DMS153 (cell line): ENCODE results near the gene UTP4.

Source experiments
- DNase-seq: peaks from one replicate; lab custom pipeline; 2025; lab: John Stamatoyannopoulos, UW

The UTP4 gene

DNA sequence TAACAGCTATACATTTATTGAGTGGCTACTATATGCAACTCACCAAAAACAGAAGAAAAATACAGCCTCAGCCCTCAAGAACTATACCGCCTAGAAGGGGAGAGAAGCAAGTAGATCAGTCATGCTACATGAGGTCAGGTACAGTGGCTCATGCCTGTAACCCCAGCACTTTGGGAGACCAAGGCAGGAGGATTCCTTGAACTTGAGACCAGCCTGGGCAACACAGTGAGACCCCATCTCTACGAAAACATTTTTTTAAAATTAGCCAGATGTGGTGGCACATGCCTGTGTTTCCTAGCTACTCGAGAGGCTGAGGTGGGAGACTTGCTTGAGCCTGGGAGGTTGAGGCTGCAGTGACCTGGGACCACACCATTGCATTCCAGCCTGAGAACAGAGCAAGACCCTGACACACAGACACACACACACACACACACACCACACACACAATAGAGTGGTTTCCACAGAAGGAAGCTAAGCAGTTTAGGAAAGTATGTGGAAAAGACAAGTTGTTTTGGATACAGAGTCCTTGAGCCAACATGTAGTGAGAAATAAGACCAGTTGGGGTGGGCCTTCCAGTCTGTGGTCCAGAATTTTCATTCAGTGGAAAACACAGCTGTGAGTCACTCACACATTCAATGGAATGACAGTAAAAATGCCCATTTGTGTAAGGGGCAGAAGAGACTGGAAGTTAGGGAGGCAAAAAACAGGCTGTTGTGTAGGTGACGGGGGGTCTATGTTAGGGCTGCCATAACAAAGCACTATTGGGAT, 43.8 kb downstream of the UTP4 start:
- DNase-seq: no peak

DNA sequence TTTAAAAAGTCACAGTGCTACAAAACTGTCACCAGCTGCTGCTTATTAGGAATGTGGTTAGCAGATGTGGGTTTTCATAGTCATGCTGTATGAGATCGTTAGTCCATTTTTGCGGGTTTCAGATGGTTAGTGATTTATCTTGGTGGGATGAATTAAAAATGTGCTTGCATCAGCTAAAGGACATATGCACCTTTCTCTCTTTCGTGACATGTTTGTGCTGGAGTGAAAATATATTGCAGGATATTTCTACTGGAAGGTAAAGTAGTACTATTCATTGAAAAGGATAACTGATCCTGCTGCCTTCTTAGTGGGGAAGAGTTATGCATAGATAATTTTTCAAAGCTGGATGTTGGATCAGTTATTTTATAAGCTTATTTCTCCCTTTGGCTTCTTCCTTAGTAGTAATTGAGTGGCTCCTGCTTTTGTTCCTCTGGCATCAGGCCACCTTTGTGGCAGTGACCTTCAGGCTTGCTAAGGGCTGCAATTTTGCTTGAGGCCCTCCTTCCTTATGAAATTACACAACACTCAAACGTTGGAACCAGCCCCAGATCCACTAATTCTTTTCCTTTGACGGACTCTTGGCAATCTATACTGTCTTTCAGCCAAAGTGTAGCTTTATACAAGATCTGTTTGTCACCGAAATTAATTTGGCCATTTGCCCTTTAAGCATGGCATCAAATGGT, 47.0 kb downstream of the UTP4 start:
- peak; percentile 22 for DNase-seq

DNA sequence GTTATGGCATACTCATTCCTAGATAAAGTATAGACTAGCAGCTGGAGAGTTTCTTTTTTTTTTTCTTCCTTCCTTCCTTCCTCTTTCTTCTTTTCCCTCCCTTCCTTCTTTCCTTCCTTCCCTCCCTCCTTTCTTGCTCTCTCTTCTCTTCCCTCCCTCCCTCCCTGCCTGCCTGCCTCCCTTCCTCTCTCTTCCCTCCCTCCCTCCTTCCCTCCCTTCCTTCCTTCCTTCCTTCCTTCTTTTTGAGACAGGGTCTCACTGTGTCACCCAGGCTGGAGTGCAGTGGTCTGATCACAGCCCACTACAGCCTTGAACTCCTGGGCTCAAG, 47.5 kb downstream of the UTP4 start:
- DNase-seq: no peak

DNA sequence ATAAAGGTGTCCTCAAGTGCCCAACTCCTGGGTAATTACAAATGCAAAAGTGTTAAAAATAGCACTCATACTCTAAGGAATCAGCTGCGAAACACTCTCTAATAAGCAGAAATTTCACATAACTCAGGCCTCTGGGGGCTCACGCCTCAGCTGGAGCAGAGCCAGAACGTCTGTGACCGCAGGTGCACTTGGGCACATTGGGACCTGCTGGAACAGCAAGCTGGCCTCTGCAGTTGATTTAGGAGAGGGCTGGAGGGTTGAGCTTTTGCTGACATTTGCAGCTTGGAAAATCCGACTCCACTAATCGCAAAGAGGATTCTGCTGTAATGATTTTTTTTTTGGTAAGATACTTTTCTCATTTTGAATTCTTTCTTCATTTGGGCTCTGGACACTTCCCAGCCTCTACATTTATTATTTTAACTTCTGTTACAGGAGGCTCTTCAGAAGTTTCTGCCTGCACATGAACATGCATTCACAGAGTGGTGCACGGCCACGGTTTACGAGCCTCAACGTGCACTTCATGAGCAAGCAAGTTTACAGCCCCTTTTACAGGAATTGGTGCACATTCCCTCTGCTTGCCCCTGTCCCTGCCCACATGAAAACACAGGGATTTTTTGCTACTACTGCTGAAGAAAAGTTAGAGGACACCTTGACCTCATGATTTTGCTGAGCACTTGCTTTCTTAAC, 50.4 kb downstream of the UTP4 start:
- DNase-seq: peak; percentile 26

DNA sequence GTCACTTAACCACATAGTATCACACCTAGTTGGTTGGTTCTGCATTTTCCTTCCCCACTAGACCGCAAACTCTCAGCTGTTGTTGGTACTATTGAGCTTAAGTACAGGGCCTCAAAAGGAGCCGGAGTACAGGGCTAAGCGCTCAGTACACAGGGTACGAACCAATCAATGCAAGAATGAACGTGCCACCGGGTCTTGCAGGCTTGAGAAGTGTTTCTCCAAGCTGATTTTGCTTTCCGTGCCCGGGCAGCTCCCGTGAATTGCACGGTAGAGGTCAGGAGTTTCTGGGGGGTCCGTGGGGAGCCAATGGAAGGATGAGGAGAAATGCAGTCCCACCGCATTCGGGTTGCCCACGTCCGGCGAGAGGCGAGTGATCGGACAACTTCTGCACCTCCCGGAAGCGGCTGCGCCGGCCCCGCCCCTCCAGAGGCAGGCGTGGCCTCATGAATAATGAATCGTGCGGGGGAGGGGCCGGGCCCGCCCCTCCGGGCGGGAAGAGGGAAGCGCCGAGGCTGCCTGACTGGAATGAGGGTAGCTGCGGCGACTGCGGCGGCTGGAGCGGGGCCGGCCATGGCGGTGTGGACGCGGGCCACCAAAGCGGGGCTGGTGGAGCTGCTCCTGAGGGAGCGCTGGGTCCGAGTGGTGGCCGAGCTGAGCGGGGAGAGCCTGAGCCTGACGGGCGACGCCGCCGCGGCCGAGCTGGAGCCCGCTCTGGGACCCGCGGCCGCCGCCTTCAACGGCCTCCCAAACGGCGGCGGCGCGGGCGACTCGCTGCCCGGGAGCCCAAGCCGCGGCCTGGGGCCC, 54.4 kb downstream of the UTP4 start, which contains the start of gene SNTB2:
Gene SNTB2 (plus strand): TSS at position 523 of the 804 bp plus-strand sequence. CDS start 3 bp downstream, at position 526.
- DNase-seq: peak; percentile 84

DNA sequence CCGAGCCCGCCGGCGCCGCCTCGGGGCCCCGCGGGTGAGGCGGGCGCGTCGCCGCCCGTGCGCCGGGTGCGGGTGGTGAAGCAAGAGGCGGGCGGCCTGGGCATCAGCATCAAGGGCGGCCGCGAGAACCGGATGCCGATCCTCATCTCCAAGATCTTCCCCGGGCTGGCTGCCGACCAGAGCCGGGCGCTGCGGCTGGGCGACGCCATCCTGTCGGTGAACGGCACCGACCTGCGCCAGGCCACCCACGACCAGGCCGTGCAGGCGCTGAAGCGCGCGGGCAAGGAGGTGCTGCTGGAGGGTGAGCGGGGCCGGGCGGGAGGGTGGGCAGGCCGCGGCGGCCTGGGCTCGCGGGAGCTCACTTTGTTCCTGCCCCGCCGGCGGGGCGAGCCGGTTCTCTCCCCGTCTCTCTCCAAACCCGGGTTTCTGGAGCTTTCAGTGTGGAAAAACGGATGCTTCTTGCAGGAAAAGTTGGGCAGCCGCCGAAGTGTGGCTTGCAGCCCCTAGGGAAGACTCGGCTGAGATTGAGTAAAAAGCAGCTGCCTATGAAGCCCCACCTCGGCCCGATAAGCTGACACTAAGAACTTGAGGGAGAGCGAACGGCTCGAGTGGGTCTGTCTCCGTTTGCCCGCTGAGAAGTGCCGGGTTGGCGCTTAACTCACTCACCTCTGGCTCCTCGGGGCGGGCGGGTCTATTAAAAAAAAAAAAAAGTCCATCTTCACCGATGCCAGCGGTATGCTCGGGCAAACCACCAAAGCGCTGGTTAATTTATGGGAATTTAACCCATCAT, 55.2 kb downstream of the UTP4 start:
- DNase-seq: no peak

DNA sequence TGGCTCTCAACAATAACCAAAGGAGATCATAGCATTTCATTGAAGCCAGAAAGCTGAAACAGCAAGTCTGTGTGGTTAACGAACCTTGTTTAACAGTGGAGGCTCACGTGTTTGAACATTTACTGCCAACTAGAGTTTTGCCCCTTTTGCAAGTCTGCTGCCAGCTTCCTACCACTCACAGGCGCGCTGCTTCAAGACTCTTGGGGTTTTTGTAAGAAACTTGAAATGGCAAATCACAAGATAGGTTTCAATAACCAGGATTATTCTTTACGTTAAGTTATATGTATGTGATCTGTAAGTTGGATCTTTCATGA, 55.7 kb downstream of the UTP4 start:
- no peak for DNase-seq

DNA sequence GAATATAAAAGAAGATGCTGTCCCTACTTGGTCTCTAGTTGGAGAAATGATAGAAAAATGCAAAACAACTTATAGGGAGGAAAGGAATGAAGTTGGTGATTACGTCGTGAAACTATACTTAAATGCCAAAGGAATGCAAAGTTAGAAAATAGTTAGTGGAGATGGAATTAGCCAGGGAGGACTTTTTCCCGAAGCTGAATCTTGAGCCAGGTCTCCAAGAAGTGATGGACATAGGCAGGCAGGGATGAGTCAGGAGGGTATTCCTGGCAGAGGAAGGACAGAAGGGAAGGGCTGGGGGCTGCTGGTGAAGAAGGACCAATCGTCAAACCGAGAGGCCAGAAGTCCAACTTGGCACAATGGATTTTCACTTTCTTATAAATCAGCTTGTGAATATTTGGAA, 56.3 kb downstream of the UTP4 start:
- no peak for DNase-seq

DNA sequence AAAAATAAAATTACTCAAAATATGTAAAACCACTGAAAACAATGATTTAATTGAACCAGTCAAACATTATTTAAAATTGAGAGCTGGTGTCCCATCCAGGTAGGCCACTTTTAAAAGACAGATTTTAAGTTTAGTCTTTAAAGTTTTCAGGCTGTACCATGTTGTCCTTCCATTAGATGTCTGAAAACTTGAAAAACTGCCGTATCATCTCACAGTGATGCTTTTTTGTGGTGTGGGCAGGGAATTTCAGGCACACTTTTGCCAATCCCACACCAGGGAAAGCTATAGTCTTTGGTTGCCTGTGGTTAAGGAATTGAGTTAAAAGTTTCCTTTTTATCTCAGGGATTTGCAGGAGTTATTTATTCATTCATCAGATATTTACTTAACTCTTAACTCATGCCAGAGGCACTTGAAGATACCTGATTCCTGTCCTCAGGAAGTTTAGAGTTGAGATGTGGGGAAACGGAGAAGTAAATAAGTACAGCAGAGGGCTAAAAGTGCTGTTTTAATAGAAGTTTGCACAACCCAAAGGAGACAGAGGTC, 57.7 kb downstream of the UTP4 start:
- DNase-seq: no peak

DNA sequence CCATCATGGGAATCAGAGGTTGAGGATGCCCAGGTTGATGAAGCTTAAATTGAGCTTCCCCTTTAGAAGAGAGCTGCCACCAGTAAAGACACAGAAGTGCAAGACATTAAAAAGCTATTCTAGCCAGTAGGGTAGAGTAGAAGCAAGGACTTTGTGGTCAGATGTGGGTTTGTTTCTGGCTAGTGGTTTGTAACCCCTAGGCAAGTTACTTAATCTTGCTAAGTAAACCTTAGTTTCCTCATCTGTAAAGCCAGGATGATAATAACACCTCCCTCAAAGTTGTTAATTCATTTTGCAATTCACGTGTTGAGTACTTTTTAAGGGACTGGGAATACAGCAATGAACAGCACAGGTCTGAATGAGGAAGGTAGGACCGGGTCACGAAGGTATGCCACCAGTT, 58.1 kb downstream of the UTP4 start:
- DNase-seq: no peak

DNA sequence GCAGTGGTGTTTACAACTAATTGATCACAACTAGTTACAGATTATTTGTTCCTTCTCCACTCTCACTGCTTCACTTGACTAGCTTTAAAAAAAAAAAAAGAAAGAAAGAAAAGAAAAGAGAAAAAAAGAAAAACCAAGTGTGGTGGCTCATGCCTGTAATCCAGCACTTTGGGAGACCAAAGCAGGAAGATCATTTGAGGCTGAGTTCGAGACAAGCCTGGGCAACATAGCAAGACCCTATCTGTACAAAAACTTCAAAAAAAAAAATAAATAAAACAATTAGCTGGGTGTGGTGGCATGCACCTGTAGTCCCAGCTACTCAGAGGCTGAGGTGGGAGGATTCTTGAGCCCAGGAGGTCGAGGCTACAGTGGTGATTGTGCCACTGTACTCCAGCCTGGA, 58.7 kb downstream of the UTP4 start:
- DNase-seq: no peak

DNA sequence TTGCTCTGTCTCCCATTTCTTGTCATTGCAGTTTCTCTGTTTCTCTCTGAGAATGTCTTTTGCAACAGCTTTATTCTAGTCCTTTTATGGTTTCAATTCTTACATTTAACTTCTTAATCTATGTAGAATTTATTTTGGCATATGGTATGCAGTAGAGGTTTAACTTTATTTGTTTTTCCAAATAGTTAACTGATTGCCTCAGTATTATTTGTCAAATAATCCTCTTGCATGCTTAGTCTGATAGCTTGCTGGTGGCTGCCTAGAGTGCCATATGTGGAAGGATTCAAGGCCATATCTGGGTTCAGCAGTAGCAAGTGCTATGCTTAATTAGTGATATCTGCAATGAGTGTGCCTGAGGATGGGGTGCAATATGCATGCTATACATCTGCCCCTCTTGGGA, 61.4 kb downstream of the UTP4 start:
- no peak for DNase-seq

DNA sequence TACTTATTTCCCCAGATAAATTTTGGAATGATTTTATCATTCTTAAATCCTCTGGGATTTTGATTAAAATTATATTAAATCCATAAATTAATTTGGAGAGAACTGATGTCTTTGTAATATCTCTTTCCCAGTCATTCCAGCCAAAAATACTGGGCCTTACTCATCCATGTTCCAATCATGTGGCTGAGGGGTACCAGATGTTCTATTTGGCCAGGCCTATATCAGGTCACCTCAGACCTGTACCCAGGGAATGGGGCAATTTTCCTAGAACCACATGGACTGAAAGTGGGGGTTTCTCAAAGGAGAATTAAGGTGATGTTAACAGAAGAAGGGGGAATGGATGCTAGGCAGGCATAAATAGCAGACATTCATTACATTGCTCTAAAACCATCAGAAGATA, 62.0 kb downstream of the UTP4 start:
- DNase-seq: no peak

DNA sequence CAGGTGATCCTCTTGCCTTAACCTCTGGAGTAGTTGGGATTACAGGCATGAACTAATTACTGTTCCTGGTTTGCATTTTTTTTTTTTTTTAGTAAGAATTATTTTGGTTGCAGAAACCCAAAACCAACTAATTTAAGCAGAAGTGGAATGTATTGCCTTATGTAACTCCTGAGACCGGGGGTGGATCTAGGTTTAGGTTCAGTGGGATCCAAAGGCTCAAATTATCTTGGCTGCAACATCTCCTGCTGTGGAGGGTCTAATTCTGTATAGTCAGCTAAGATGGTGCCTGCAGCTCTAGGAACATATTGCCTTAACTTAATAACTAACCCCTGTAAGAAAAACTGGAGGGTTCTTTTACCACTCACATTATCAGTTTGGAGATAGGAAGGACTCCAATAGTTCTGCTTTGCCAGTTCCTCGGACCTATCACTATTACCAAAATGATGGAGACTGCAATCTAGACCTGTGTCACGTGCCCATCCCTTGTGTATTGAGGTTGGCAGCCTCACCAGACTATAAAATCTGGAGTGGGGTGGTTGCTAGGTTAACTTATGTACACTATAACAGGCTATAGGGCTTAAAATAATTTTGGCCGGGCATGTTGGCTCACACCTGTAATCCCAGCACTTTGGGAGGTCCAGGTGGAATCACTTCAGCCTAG, 63.0 kb downstream of the UTP4 start:
- peak; percentile 83 for DNase-seq

DNA sequence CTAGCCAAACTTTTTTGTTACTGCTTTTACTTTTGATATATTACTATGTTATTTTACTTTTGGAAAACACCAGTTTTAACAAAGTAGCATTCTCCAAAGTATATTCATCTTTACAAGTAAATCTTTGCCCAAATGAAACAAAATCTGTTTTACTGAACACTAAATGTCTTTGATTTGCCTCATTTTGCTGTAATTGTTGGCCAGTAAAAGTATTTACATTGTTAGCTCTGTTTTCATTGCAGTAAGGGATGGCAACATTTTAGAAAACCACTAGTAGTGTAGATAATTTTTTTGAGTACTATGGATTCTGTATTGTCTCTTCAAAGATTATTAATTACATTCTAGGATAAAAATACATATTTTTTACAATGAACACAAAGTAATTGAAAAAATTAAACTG, 65.1 kb downstream of the UTP4 start:
- no peak for DNase-seq

DNA sequence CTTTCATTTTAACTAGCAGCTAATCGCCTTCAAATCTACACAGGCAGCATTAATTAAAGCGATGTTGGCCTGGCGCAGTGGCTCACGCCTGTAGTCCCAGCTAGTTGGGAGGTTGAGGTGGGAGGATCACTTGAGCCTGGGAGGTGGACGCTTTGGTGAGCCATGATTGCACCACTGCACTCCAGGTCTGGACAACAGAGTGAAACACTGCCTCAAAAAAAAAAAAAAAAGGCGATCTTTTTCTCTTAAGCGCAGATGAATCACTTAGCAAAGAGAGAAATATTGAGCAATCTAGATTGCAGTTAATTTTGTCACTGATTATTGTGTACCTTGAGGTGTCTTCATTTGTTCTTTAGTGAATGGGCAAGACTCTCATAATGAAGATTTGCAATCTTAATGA, 66.9 kb downstream of the UTP4 start:
- no peak for DNase-seq

DNA sequence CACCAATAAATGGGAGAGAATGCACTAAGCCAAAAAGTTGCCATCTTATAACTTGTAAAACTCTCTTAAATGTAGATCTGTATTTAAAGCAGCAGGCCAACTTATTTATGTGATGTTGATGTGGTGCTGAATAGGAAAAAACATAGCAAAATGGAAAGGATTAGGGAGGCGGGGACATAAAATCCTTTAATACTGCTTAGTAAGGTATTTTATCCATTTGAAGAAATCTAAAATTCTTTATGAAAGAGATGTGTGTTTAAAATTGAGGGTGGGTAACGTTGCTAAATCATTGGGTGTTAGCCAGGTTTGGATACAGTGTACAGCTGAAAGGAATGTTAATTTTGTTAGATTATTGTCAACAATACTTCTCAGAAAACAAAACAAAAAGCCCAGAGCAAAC, 68.8 kb downstream of the UTP4 start:
- DNase-seq: no peak

DNA sequence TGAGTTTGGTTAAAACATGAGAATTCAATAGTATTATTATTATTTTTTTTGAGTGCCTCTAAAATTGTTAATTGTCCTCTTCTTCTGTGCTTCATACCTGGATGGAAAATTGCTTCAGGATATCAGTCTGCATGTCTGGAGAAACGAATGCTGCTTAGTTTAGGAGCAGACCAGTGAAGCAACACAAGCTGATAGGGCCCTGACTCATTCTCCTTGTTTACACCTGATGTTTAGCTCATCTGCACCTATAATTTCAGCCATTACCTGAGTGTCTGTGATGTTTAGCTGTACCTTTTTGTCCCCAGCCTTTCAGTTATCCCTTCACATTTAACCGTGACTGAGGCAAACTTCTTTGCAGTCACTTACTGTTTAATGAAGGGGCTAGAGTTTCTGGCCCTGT, 69.3 kb downstream of the UTP4 start:
- no peak for DNase-seq

DNA sequence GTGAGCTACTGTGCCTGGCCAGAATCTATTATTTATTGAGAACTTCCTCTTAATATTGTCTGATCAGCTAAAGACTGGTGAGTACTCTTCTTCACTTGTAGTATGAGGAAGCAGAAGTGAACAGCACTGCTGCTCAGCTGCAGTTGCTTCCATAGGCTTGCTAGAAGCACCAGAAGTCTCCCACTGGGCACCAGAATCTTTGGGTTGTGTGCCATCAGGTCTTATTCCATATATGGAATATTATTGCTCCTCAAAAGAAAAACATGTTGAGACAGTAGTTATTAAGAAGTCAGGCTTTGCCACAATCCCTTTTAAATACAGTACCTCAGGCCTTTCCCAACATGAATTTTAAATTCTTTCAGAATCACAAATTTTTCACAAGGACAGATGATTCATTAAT, 71.7 kb downstream of the UTP4 start:
- DNase-seq: no peak

DNA sequence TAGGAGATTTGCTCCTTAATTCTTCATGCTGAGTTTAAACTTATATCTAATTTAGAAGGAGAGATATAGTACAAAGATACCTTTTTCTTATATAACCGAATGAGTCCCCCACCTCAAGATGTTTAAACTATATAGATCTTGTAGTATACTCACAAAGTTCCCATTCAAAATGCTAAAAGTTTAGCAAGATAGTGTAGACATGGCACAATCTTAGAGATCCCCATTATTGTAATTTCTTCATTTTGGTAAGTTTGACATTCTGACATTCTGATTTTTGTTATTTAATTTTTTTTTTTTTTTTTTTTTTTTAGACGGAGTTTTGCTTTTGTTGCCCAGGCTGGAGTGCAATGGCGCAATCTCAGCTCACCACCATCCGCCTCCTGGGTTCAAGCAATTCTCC, 77.3 kb downstream of the UTP4 start:
- no peak for DNase-seq

DNA sequence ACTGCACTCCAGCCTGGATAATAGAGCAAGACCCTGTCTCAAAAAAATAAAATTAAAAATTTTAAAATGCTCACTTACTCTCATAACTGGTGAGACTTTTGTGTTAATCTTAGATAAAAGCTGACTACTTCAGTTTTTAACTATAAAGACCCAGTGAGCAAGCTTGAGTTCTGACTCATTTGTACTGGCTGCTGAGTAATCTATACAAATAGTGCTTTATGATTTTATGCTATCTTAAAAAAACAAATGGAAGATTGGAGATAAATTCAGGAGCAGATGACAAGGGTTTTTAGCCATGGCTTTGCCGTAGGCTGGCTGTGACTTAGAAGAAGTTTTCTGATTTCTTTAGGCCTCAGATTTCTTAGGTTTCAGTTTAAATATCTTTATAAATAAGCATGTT, 85.0 kb downstream of the UTP4 start:
- no peak for DNase-seq
